Liver (tissue), 3 donors: ENCODE measurements around the gene SLC46A1.

Source experiments
- EGR1 ChIP-seq, 2 donors: IDR thresholded peaks; 2 replicates each; pipeline ENCODE4 v1.6.1; 2016 to 2018; ENCODE audit warnings: antibody characterized with exemption in 2 of 2, low read depth in 2 of 2
- GABPA ChIP-seq, 2 donors: IDR thresholded peaks in 1 of 2; conservative IDR thresholded peaks in 1 of 2; 2 replicates each; pipeline ENCODE4 v1.6.1; 2016; ENCODE audit warnings: antibody characterized with exemption in 2 of 2, mild to moderate bottlenecking in 1 of 2, moderate library complexity in 1 of 2
- JUND ChIP-seq, 2 donors: IDR thresholded peaks; 2 replicates each; pipeline ENCODE4 v1.6.1; 2016; ENCODE audit warnings: antibody characterized with exemption in 2 of 2
- MAX ChIP-seq: IDR thresholded peaks from 2 replicates; pipeline ENCODE4 v1.6.1; 2016; ENCODE audit warnings: antibody characterized with exemption
- RAD21 ChIP-seq, 2 donors: IDR thresholded peaks; 2 replicates each; pipeline ENCODE4 v1.6.1; 2016; ENCODE audit warnings: antibody characterized with exemption in 2 of 2, mild to moderate bottlenecking in 2 of 2
- REST ChIP-seq: IDR thresholded peaks from 2 replicates; pipeline ENCODE4 v1.6.1; 2016; ENCODE audit warnings: antibody characterized with exemption, mild to moderate bottlenecking
- RXRA ChIP-seq, 2 donors: IDR thresholded peaks; 2 replicates each; pipeline ENCODE4 v1.6.1; 2017 to 2018; ENCODE audit warnings: antibody characterized with exemption in 2 of 2, mild to moderate bottlenecking in 1 of 2
- SP1 ChIP-seq: IDR thresholded peaks from 2 replicates; pipeline ENCODE4 v1.6.1; 2018; ENCODE audit warnings: antibody characterized with exemption, mild to moderate bottlenecking
- TAF1 ChIP-seq: conservative IDR thresholded peaks from 2 replicates; pipeline ENCODE4 v1.6.1; 2016; ENCODE audit warnings: antibody characterized with exemption, mild to moderate bottlenecking
- TF ChIP-seq, protein P1 (sequence below): IDR thresholded peaks from 2 replicates; pipeline ENCODE4 v1.6.1; 2016; ENCODE audit warnings: antibody characterized with exemption
- TF ChIP-seq, protein P2 (sequence below): fragments of 150-350 bp; IDR thresholded peaks from 2 replicates; pipeline ENCODE4 v1.5.1; 2017; ENCODE audit warnings: improper control_type of control experiment, low read depth, low read length; ENCODE audit not compliant: missing input control
- donor health status: healthy.
- donor health status: healthy.

GRCh38 chr17:28433721-28434120 lies 27.7 kb upstream of the SLC46A1 start:
- TF ChIP-seq, protein P1, sequence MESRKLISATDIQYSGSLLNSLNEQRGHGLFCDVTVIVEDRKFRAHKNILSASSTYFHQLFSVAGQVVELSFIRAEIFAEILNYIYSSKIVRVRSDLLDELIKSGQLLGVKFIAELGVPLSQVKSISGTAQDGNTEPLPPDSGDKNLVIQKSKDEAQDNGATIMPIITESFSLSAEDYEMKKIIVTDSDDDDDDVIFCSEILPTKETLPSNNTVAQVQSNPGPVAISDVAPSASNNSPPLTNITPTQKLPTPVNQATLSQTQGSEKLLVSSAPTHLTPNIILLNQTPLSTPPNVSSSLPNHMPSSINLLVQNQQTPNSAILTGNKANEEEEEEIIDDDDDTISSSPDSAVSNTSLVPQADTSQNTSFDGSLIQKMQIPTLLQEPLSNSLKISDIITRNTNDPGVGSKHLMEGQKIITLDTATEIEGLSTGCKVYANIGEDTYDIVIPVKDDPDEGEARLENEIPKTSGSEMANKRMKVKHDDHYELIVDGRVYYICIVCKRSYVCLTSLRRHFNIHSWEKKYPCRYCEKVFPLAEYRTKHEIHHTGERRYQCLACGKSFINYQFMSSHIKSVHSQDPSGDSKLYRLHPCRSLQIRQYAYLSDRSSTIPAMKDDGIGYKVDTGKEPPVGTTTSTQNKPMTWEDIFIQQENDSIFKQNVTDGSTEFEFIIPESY = no peak
- TF ChIP-seq, protein P2, sequence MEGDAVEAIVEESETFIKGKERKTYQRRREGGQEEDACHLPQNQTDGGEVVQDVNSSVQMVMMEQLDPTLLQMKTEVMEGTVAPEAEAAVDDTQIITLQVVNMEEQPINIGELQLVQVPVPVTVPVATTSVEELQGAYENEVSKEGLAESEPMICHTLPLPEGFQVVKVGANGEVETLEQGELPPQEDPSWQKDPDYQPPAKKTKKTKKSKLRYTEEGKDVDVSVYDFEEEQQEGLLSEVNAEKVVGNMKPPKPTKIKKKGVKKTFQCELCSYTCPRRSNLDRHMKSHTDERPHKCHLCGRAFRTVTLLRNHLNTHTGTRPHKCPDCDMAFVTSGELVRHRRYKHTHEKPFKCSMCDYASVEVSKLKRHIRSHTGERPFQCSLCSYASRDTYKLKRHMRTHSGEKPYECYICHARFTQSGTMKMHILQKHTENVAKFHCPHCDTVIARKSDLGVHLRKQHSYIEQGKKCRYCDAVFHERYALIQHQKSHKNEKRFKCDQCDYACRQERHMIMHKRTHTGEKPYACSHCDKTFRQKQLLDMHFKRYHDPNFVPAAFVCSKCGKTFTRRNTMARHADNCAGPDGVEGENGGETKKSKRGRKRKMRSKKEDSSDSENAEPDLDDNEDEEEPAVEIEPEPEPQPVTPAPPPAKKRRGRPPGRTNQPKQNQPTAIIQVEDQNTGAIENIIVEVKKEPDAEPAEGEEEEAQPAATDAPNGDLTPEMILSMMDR = no peak
- TF ChIP-seq RAD21 (IDR thresholded peaks at IDR 0.05) (no peak), RXRA (IDR thresholded peaks at IDR 0.05) (no peak), GABPA (IDR thresholded peaks at IDR 0.05 in 1 of 2, conservative IDR thresholded peaks at IDR 0.05 in 1 of 2) (no peak), REST (no peak), MAX (no peak), SP1 (no peak), JUND (IDR thresholded peaks at IDR 0.05) (no peak), EGR1 (IDR thresholded peaks at IDR 0.05; ENCODE audit: low read depth in 2 of 2) (no peak), TAF1 (no peak)
